PC-9 (cell line): ENCODE data around the gene TEX261. TPM values are rescaled to one million over a fixed set of nuclear protein-coding genes. Genes with fewer than 3 reads are reported as not detected.

Experiments used
- BruUV-seq: library from RNA; stranded (reverse); fragments of 400-500 nt; replicated peaks from 2 replicates; lab custom pipeline; 2021; lab: Mats Ljungman, UMichigan
- CTCF ChIA-PET: fragments of 300-600 bp; sonication (Branson Sonifier 250); formaldehyde crosslinking; loops from one replicate; lab custom pipeline; 2022; ENCODE audit warnings: antibody characterized with exemption; lab: Charles Lee
- POLR2A ChIA-PET: fragments of 300-600 bp; sonication (Branson Sonifier 250); formaldehyde crosslinking; loops from one replicate; lab custom pipeline; 2022; ENCODE audit warnings: antibody characterized with exemption; ENCODE audit not compliant: unreplicated experiment; lab: Charles Lee
- DNase-seq, 2 experiments: peaks; one replicate each; pipeline versions ENCODE4 v3.0.0 to v3.0.0-alpha.2; 2015 to 2022; ENCODE audit warnings: mixed read lengths in 1 of 2
- H2AFZ ChIP-seq: fragments of 200-600 bp; sonication (generic); 2 replicates; pipeline ENCODE4 v1.8.1; 2017; ENCODE audit warnings: antibody characterized with exemption
- H3F3A ChIP-seq: fragments of 200-600 bp; sonication (generic); 2 replicates; pipeline ENCODE4 v1.8.1; 2017; ENCODE audit warnings: antibody characterized with exemption, mild to moderate bottlenecking, low read depth; ENCODE audit not compliant: insufficient read depth
- H3K27ac ChIP-seq: fragments of 200-600 bp; sonication (generic); 2 replicates; pipeline ENCODE4 v1.6.1; 2016; ENCODE audit warnings: mixed run types
- H3K27me3 ChIP-seq: fragments of 200-600 bp; sonication (generic); 2 replicates; pipeline ENCODE4 v1.6.1; 2016; ENCODE audit warnings: low read depth, mixed run types; ENCODE audit not compliant: insufficient read depth
- H3K36me3 ChIP-seq: fragments of 200-600 bp; sonication (generic); 2 replicates; pipeline ENCODE4 v1.6.1; 2016; ENCODE audit warnings: low read depth, mixed run types
- H3K4me1 ChIP-seq: fragments of 200-600 bp; sonication (generic); replicated peaks from 2 replicates; pipeline ENCODE4 v1.6.1; 2016; ENCODE audit warnings: mixed run types; ENCODE audit not compliant: insufficient read depth
- H3K4me2 ChIP-seq: fragments of 200-600 bp; sonication (generic); 2 replicates; pipeline ENCODE4 v1.6.1; 2017; ENCODE audit warnings: mixed run types
- H3K4me3 ChIP-seq: fragments of 200-600 bp; sonication (generic); 2 replicates; pipeline ENCODE4 v1.6.1; 2016; ENCODE audit warnings: mixed run types
- H3K79me2 ChIP-seq: fragments of 200-600 bp; sonication (generic); 2 replicates; pipeline ENCODE4 v1.6.1; 2017; ENCODE audit warnings: low read depth, mixed run types
- H3K9me2 ChIP-seq: fragments of 200-600 bp; sonication (generic); 2 replicates; pipeline ENCODE4 v1.8.1; 2017; ENCODE audit warnings: mild to moderate bottlenecking; ENCODE audit not compliant: insufficient read depth
- H3K9me3 ChIP-seq: fragments of 200-600 bp; sonication (generic); 2 replicates; pipeline ENCODE4 v1.8.1; 2016; ENCODE audit warnings: low read depth; ENCODE audit not compliant: insufficient read depth
- H4K20me1 ChIP-seq: fragments of 200-600 bp; sonication (generic); 2 replicates; pipeline ENCODE4 v1.8.1; 2017; ENCODE audit not compliant: insufficient read depth
- EZH2 ChIP-seq: fragments of 200-600 bp; sonication (generic); IDR thresholded peaks from 2 replicates; pipeline ENCODE4 v1.8.0; 2017; ENCODE audit warnings: antibody characterized with exemption, low read depth
- intact Hi-C: fragments of 100-400 bp; cut with micrococcal nuclease; formaldehyde crosslinking; loops from one replicate; pipeline ENCODE4 v1.10.0; 2022; ENCODE audit not compliant: unreplicated experiment
- total RNA-seq: library from RNA; stranded (reverse); gene quantifications from 2 replicates; pipeline ENCODE4 v1.2.3, GENCODE V29; 2021
- TF ChIP-seq, protein P1 (sequence below): fragments of 200-600 bp; sonication (generic); conservative IDR thresholded peaks from 2 replicates; pipeline ENCODE4 v1.6.1; 2017; ENCODE audit warnings: mixed run types, antibody characterized with exemption, mild to moderate bottlenecking, moderate library complexity

TEX261 gene
- total RNA-seq, 1 experiment from 2014 or later: 47.6 TPM

DNA sequence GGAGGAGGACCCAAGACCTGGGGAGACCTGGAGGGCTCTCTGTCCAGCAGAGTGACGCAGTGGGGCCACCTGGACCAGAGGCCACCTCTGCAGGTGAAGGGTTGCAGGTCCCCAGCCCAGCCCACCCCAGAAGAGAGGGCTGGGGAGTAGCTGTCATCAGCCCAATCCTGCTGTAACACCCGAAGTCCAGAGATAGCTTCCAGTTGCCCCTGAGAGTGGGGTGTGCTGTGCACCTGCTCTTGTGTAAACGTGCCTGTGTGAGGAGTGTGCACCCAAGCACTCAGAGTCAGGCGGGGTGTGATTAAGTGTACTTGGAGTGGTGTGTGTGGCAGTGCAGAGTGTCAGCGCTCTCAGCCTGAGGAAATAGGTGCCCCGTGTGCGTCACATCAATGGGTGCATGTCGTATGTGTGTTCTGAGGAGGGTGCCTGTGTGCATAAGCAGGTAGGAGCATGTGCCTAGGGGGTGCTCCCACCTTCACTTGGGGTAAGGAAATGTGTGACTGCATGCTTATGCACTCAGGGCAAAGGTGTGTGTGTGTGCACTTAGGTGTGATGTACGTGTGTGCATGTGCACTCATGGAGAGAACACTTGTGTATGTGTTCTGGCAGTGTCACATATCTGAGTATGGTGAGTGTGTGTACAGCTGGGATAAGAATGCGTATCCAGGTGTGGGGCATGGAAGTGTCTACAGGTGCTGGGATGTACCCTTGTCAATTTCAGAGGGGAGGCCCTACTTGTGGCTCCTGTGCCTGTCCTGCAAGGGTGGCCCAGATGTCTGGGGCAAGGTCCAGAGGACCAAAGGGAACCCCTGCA, 58.3 kb downstream of the TEX261 start:
- POLR2A ChIA-PET: interaction anchor here (0.5 kb wide), 1 partner anchor 291 kb away, joined by 4 read pairs; the partner anchor contains the start of gene PAIP2B
- peak overlapping the region; percentile 47 for H3K4me2 ChIP-seq
- no peak overlapping the region for H3K4me3 ChIP-seq

More for the DNA sequence above, 58.3 kb downstream of the TEX261 start:
- no peaks in the 10 kb centered on the region for H4K20me1 ChIP-seq
- no peaks in the 10 kb centered on the region for H3K27me3 ChIP-seq
- DNase-seq: no peak
- intact Hi-C loops: no loop called here
- no peaks in the 10 kb centered on the region for H3K36me3 ChIP-seq
- TF ChIP-seq EZH2: no peak
- TF ChIP-seq, protein P1, sequence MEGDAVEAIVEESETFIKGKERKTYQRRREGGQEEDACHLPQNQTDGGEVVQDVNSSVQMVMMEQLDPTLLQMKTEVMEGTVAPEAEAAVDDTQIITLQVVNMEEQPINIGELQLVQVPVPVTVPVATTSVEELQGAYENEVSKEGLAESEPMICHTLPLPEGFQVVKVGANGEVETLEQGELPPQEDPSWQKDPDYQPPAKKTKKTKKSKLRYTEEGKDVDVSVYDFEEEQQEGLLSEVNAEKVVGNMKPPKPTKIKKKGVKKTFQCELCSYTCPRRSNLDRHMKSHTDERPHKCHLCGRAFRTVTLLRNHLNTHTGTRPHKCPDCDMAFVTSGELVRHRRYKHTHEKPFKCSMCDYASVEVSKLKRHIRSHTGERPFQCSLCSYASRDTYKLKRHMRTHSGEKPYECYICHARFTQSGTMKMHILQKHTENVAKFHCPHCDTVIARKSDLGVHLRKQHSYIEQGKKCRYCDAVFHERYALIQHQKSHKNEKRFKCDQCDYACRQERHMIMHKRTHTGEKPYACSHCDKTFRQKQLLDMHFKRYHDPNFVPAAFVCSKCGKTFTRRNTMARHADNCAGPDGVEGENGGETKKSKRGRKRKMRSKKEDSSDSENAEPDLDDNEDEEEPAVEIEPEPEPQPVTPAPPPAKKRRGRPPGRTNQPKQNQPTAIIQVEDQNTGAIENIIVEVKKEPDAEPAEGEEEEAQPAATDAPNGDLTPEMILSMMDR: no peak
- BruUV-seq: no TSS peak
- CTCF ChIA-PET: interaction anchor here (0.7 to 1.2 kb wide), 2 partner anchors 16 to 65 kb away, joined by 3 to 4 read pairs; no protein-coding TSS in a partner anchor
- no peaks in the 10 kb centered on the region for H3K79me2 ChIP-seq
- H3K4me1 ChIP-seq: peaks cover 29% of the 10 kb centered on the region
- no peak overlapping the region for H2AFZ ChIP-seq
- H3F3A ChIP-seq: peaks cover 6% of the 10 kb centered on the region; the same call in 1 of the 2 replicates
- H3K9me3 ChIP-seq: no peaks in the 10 kb centered on the region
- no peaks in the 10 kb centered on the region for H3K9me2 ChIP-seq
- peak overlapping the region; percentile 23; the same call in 1 of the 2 replicates for H3K27ac ChIP-seq

Other genes starting within 250 kb of the TEX261 start
- 3.5 and 3.8 TPM in 2 replicates for gene ADD2, start 226.7 kb downstream of the TEX261 start, total RNA-seq
- not detected in 2 replicates for gene FIGLA, start 204.2 kb downstream of the TEX261 start, total RNA-seq
- not detected in 2 replicates for gene CLEC4F, start 174.3 kb downstream of the TEX261 start, total RNA-seq
- gene CD207, start 159.1 kb downstream of the TEX261 start, total RNA-seq: not detected in 2 replicates
- 0.58 TPM in 1 of 2 replicates, not detected in the other for gene VAX2, start 94.3 kb downstream of the TEX261 start, total RNA-seq
- gene ATP6V1B1, start 59.0 kb downstream of the TEX261 start, total RNA-seq: 7.8 and 13.9 TPM in 2 replicates
- gene ANKRD53, start 16.2 kb downstream of the TEX261 start, total RNA-seq: not detected in 2 replicates
- gene NAGK, start 73.8 kb upstream of the TEX261 start, total RNA-seq: 32.6 and 34.1 TPM in 2 replicates
- gene MCEE, start 135.4 kb upstream of the TEX261 start, total RNA-seq: 12.5 and 15.8 TPM in 2 replicates
- 16.0 and 26.9 TPM in 2 replicates for gene MPHOSPH10, start 135.8 kb upstream of the TEX261 start, total RNA-seq
- gene PAIP2B, start 232.2 kb upstream of the TEX261 start, total RNA-seq: 5.4 and 6.1 TPM in 2 replicates